ENCODE results near the gene SH3PXD2A.

DNA sequence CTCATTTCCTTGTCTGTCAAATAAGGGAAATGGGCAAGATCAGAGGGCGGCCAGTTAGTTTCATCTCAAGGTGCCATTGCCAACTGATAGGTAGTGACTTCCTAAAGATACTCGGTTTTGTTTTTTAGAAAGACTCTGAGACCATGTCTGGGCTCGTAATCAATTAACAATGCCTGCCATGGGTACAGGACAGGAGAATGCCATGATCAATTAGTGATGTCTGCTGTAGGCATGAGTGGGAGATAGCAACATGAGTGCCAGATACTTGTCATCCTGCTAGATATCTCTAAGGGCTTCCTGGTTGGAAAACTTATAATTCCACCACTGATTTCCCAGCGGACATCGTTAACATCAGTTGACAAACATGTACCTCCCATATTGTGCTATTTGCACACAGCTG is 64.8 kb downstream of the SH3PXD2A start:
- TF ChIP-seq, protein P1, sequence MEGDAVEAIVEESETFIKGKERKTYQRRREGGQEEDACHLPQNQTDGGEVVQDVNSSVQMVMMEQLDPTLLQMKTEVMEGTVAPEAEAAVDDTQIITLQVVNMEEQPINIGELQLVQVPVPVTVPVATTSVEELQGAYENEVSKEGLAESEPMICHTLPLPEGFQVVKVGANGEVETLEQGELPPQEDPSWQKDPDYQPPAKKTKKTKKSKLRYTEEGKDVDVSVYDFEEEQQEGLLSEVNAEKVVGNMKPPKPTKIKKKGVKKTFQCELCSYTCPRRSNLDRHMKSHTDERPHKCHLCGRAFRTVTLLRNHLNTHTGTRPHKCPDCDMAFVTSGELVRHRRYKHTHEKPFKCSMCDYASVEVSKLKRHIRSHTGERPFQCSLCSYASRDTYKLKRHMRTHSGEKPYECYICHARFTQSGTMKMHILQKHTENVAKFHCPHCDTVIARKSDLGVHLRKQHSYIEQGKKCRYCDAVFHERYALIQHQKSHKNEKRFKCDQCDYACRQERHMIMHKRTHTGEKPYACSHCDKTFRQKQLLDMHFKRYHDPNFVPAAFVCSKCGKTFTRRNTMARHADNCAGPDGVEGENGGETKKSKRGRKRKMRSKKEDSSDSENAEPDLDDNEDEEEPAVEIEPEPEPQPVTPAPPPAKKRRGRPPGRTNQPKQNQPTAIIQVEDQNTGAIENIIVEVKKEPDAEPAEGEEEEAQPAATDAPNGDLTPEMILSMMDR (IDR thresholded peaks at IDR 0.05; ENCODE audit: borderline replicate concordance, extremely low read depth, low read length, poor library complexity, severe bottlenecking) = no peak
- TF ChIP-seq EZH2 (IDR thresholded peaks at IDR 0.05; ENCODE audit: borderline replicate concordance, low read depth, low read length, severe bottlenecking) = no peak

All from DND-41 (cell line).